Fibroblast of gingiva (primary cell): Measurements from ENCODE around the gene LRP1B.
A peak's percentile ranks its signal among the peaks of the same experiment; 100 is the strongest.

Experiments
- DNase-seq: peaks from one replicate; pipeline ENCODE4 v3.0.0-alpha.2; 2011; ENCODE audit warnings: low read depth

LRP1B gene

GRCh38 chr2:140247451-140248195 is 1883.2 kb downstream of the LRP1B start:
- DNase-seq, result peak; percentile 92

GRCh38 chr2:140246957-140247356 is 1883.9 kb downstream of the LRP1B start:
- no peak for DNase-seq

- no peak for DNase-seq
These were observed 1884.8 kb downstream of the LRP1B start for GRCh38 chr2:140246058-140246457.

- no peak for DNase-seq
These were observed 1887.9 kb downstream of the LRP1B start for GRCh38 chr2:140242889-140243288.

- peak; percentile 59 for DNase-seq
These were observed 1896.7 kb downstream of the LRP1B start for GRCh38 chr2:140234116-140234515.

GRCh38 chr2:140210963-140211362 is 1919.9 kb downstream of the LRP1B start:
- no peak for DNase-seq

GRCh38 chr2:140205093-140205492 is 1925.7 kb downstream of the LRP1B start:
- DNase-seq, result no peak

GRCh38 chr2:140203347-140203746 is 1927.5 kb downstream of the LRP1B start:
- no peak for DNase-seq

- no peak for DNase-seq
These were observed 1929.2 kb downstream of the LRP1B start for GRCh38 chr2:140201572-140201971.

GRCh38 chr2:140200764-140201163 is 1930.1 kb downstream of the LRP1B start:
- DNase-seq, result no peak

- no peak for DNase-seq
These were observed 1930.5 kb downstream of the LRP1B start for GRCh38 chr2:140200307-140200706.

GRCh38 chr2:140199312-140199711 is 1931.5 kb downstream of the LRP1B start:
- DNase-seq, result no peak

GRCh38 chr2:140187086-140187485 is 1943.7 kb downstream of the LRP1B start:
- DNase-seq, result no peak

GRCh38 chr2:140186313-140186712 is 1944.5 kb downstream of the LRP1B start:
- DNase-seq, result peak; percentile 12

GRCh38 chr2:140185076-140185475 is 1945.7 kb downstream of the LRP1B start:
- no peak for DNase-seq

GRCh38 chr2:140183056-140183765 is 1947.6 kb downstream of the LRP1B start:
- no peak for DNase-seq
